Endothelial cell of hepatic sinusoid (primary cell): ENCODE results near the gene GBGT1.

ENCODE experiments used
- in situ Hi-C: cut with HindIII; loops from 2 replicates; pipeline ENCODE4 v1.10.0; 2017; ENCODE audit warnings: low sequenced_read_pairs

The GBGT1 gene

DNA sequence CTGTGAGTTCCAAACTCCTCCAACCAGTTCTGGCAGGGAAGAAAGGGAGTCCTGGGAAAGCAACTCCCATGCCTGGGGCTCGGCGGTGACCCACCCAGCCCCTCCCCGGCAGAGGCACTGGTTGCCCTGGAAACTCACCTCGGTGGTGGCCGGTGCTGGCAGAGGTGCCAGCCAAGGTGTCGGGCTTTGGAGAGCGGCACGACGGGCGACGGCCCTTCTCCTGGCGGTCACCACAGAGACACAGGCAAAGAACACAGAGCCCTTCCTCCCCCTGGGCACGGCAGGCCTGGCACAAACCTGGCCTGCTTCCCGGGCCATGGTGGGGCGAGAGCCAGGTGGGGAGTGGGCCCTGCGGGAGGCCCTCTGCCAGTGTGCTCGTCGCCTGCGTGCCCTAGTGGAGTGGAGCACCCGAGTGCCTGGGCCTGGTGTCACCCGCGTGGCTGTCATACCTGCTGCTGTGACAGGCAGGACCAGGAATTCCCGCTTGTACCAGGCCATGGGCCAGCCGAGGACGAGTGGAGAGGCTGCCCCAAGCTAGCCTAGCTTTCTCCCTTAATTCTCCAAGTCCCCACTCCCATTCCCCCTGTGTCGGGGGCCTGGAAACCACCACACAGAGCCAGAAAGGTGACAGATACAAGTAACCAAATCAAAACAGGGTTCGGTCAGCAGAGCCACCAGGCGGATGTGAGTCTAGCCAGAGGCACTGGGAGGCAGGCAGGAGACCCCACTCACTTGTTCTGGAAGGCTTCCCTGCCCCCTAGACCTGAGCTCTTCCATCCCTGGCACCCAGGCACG lies 34.5 kb downstream of the GBGT1 start:
- in situ Hi-C loops: no loop called here

DNA sequence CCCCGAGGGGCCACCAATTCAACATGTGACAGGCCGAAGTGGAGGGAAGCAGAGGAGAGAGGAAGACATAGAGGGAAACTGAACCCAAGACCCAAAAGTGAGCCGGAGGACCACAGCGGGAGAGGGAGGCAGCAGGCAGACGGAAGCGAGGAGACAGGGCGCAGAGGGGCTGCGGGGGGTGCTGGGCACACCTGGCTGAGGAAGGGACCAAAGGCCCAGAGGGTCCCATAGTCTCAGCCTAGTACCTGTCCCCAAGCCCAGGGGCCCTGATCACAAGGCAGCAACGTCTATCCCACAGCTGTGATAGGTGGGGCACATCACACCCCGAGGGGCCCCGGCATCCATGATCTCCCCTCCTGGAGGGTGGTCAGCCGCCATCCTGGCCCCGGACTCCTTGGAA lies 35.6 kb downstream of the GBGT1 start:
- in situ Hi-C loops: no loop called here

DNA sequence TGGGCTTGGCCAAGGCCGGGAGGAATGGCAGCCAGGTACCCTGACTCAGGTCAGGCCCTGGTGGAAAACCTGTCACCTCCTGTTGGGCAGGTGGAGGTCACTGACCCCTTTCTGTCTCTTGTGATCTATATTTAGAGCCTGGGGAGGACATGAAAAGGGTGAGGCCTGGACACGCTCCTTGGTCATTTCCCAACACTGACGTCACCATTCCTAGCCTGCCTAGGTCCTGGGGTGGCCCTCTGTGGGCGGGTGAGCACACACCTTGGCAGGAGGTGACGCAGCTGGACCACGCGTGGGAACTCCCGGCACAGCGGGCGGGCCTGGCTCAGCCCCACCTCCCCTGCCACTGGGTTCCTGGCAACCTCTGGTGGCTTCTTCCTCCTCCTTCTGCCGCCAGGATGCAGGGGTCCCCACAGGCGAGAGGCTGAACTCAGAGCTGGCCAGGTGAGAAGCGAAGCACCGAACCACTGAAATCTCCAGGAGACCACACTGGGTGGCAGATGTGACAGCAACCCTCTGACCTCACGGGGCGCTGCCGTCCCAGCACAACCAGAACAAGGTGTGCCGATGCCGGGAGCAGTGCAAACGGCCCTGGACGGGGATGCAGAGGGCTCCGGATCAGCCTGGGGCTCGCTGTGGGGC lies 36.3 kb downstream of the GBGT1 start:
- in situ Hi-C loops: no loop called here

DNA sequence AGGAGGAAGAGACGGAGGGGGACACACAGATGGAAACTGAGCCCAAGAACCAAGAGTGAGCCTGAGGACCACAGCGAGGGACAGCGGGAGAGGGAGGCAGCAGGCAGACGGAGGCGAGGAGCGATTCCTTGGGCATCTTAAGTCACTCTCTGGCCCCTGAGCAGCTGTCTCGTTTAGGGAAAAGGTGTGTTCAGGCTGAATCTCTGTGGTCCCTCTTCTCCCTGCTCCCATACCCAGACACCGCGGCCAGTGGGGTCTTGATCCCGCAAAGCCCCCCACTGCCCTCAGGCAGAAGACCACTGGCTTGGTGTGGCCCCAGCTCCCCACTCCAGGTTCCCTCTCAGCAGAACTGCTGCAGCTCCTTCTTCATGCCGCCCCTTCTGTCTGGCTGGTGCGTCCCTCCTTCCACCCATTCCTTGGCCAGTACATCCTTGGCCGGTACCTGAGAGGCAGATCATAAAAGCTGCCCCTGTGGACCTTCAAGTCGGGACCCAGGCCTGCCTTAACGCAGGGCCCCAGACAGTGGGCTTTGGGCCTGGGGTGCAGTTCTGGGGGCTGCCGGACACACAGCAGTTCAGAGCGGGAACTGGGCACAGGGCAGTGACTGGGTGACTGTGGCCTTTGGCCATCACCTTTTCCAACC lies 36.9 kb downstream of the GBGT1 start:
- in situ Hi-C loops: no loop called here

DNA sequence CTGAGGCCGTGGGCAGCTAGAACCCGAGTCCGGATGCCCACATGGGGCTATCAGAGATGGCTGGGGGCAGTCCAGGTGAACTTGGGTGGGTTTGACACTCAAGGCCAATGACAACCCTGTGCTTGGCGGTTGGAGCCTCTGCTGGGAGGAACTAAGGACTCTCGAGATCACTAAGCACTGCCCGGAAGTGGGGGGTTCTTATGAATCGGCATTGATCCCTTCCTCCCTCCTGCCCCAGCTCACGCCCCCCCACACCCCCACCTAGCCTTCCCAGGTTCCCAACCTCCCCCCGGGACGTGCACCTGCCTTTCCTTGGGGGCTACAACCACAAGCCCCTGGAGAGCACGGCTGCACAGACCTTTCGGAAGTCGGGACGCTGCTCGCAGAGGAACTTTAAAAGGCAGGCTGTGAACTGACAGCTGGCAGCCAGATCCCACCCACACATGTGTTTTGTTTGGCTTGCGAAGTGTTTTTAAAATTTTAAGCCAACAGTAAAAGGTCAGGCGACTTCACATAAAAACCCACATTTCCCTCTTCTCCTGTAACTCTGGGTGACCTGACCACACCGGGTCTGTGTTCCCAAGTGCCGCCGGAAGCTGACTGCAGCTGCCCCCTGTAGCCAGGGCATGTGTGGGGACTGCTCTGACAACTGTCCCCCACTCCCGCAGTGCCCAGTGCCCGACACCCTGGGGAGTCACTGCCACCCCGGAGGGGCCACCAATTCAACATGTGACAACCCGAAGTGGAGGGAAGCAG lies 37.6 kb downstream of the GBGT1 start:
- in situ Hi-C loops: no loop called here

DNA sequence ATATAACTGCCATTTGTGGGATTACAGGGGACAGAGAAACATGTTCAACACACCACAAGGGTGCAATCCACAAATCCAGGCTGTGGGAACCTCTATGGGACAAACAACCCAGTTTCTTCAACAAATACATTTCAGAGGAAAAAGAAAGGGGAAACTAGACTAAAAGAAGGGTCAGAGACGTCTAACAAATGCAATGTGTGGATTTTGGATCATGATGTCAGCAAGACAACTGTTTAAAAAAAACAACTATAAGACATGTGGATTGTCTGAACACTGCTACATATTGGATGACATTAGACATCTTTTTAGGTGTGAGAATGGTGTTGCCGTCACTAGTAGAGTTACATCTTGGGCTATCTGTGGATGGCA lies 38.8 kb downstream of the GBGT1 start:
- in situ Hi-C loops: no loop called here

DNA sequence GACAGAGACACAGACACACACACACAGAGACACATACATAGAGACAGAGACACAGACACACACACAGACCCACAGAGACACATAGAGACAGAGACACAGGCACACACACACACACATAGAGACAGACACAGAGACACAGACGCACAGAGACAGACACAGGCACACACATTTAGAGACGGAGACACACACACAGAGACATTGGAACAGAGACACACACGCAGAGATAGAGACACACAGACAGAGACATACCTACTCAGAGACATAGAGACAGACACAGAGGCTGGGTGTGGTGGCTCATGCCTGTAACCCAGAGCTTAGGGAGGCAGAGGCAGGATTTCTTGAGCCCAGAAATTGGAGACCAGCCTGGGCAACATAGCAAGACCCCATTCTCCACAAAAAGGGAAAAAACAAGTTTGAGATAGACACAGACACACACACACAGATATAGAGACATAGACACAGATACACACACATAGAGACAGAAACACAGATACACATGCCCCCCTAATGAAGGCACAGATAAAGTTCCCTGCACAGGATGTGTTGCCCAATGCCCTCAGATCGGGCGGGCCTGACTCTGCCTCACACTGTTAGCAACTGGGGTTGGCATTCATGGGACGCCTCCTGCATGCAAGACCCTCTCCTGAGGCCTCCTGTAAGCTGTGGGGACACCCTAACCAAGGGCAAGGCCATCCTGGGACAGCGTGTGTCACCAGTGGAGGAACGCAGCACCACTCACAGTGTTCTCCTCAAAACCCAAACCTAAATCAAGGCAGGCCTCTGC lies 39.4 kb downstream of the GBGT1 start:
- in situ Hi-C loops: no loop called here

DNA sequence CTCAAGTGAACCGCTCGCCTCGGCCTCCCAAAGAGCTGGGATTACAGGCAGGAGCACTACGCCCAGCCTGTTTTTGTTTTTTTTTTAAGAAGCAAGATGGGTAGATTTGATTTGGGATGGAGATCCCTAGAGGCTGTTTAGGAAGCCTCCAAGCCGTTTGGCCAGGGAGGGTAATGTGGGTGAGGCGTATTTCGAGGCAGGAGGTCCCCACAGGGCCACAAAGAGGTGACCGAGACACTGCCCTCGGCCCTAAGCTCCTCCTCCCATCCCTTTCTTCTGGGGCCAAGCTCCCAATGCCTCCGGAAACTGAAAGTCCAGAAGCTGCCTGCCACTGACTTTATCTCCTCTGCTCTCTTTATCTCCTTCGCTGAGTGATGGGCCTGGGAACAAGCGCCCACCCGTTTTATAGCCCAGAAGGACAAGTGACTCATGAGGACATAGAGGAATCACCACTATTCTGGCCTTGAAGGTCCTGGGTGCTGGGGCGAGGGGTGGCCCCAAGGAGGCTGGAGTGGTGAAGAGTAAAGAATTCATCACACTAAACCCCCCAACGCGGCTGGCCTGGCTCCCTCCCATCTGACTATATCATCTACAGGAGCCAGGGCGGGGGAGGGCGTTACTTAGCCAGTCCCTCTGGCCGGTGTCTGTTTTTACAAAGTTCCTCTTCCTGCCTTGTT lies 40.6 kb downstream of the GBGT1 start:
- in situ Hi-C loops: no loop called here

DNA sequence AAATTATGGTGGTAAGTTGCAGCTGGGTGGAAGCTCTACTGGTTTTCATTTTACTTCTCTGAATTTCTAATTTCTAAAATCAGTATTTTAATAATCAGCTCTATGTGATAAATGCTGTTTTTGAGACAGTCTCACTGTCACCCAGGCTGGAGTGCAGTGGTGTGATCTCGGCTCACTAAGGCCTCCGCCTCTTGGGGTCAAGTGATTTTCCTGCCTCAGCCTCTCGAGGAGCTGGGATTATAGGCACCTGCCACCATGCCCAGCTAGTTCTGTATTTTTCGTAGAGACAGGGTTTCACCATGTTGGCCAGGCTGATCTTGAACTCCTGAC lies 41.1 kb downstream of the GBGT1 start:
- in situ Hi-C loops: no loop called here

DNA sequence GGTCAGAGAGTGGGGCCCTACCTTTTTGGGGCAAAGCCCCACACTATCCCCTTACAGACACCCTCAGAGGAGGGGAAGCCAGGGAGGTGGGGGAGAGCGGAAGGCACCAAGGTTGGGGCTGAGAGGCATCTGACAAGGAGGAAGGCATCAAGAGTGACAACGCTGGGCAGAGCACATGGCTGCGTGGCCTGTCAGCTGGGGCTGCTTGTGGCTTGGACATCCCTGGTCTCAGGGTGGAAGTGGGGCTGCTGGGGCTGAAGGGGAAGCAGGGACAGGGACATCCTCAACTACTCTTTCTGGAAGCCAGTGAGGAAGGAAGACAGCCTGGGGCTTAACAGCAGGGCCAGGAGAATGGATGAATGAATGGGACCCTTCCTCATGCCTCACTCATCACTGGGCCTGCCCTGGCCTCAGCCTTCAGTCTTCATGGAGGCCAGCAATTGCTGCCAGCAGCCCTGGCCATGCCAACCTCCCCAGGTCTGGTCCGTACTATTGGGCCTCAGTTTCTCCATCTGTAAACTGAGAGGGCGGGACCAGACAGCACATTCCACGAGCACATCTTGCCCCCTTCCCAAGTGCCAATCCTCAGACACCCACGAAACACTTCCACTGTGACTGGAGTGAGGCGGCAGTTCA lies 41.7 kb downstream of the GBGT1 start:
- in situ Hi-C loops: no loop called here

DNA sequence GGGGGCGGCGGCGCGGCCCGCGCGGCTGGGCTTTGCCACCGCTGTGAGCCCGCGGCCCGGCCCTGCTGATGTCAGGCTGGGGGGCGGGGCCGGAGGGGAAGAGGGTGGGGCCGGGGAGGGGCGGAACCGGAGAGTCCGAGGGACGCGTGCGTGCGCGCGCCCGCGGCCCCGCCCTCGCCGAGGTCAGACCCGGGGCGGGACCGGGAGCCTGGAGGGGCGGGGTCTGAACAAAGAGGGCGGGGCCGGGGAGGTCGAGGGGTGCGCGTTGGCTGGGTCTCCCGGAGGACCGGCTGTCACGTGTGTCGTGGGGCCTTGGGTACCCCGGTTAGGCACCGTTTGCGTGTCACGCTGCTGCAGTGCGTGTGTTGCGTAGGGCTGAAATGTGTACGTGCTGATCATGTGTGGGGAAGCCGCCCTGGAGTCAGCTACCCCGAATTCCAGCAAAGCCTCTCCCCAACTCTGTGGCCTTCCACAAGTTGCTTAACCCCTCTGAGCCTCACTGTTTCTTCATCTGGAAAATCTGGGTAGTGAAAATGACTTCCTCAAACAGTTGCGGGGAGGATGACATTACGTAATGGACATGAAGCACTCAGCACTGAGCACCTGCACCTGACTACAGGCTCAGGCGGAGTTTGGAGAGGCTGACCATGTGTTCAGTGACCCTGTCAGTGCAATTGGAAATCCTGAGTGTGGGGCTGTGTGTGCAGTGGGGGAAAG lies 42.4 kb downstream of the GBGT1 start, which contains the start of gene RALGDS:
Gene RALGDS (minus strand): TSS at position 43 of the 717 bp plus-strand sequence. CDS start 86 bp downstream, outside the sequence.
- in situ Hi-C loops: no loop called here

DNA sequence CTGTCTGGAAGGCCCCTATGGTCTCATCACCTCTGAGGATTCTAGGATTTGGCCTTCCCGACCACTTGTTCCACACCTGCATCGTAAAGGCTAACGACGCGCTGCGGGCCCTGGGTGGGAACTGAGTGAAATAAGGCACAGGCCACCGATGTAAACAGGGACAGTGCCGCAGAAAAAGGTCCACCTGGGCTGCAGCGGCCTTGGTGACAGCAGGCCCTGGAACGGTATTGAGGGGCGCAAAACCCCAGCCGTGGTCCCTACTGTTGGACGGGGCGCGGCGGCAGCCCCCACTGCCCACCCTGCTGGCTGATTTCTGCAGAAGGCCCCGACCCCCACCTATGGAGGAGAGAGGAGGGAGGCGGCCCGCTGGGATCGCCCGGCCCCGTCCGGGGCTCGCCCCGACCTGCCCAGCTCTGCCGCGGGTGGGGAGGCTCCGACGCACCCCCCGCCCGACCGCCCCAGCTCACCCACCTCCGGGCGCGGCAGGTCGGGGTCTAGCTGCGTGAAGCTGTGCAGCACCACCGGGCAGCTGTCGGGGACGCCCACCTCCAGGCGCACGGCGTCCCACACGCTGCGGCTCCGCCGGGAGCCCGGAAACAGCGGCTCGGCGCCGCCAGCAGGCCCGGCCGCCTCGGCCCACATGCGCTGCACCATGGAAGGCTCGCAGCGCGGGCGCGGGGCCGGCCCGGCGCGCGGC lies 43.1 kb downstream of the GBGT1 start:
- in situ Hi-C loops: no loop called here

DNA sequence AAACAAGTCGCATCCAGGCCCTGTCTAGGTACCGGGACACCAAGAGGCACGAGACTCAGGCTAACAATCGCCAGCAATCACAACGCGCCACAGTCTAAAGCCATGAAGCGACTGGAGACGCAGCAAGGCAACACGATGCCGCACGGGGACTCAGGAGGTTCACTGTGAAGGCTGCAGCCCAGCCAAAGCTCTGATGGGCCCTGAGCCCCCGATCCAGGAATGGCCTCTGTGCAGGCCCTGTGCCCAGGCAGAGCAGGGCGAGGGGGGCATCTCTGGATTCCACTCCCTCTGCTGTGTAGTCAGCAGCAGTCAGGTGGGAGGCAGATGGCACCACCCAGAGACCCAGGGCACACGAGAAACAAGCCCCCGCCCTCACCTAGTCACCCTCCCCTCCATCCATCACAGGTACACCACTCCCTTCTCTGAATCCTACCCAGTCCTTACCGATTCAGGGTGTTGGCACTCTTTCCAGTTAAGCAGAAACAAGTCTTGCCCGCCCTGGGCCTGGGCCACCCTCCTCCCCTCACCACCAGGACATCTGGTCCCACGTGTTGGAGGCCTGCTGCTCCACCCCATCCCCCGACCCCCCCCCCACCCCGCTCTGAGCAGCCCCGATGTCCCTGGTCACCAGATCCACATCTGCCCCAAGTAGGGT lies 43.7 kb downstream of the GBGT1 start:
- in situ Hi-C loops: loop anchor here (5.0 kb wide), 2 partner anchors 43 to 83 kb away; no protein-coding TSS in a partner anchor

DNA sequence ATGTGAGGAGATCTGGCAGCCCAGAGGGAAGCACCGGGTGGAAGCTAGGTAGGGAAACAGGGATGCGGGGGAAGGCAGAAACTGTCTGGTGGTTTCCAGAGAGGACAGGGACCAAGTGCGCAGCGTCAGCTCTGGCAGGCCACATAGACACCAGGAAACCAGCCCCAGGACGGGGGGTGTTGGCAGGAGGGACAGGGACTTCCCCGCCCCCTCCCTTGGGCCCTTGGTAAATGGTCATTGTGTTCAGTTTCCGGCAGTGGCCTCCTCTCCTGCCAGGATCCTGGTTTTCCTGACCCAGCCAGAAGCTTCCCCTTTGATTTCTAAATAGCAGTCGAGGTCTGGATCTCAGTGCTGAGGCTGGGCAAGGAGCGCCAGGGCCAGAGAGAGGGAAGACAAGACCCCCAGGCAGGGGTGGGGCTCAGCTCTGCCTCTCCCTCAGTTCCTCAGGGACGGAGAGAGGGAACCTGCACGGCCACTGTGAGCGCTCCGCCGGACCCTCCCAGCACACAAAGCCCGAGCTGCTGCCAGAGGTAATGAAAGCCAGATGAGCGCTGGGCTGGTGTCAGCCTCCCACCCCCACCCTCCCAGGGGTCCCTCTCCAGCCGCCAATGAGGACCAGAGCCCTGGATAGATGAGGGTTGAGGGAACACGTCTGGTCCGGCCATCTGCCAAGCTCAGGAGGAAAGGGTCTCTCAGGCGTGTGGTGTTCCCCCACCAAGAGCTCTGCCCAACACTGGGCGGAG lies 44.4 kb downstream of the GBGT1 start:
- in situ Hi-C loops: loop anchor here (5.0 kb wide), 2 partner anchors 42 to 82 kb away; no protein-coding TSS in a partner anchor

DNA sequence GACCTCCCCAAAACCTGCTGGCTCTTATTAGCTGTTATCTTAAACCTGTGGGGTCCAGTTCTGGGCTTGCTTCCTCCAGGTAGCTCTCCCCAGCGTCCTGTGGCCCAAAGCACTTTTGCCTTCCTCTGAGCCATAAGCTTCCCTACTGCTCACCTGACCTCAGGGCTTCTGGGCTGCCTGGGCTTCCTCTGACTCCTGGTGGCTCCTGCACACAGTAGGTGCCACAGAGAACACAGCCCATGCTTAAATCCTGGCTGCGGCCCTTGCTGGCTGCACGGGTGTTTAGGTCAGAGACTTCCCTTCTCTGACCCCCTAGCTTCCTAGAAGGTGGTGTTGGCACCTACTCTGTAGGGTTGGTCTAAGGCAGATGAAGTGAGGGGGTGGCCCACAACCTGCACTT lies 45.1 kb downstream of the GBGT1 start:
- in situ Hi-C loops: loop anchor here (5.0 kb wide), 2 partner anchors 41 to 81 kb away; no protein-coding TSS in a partner anchor

DNA sequence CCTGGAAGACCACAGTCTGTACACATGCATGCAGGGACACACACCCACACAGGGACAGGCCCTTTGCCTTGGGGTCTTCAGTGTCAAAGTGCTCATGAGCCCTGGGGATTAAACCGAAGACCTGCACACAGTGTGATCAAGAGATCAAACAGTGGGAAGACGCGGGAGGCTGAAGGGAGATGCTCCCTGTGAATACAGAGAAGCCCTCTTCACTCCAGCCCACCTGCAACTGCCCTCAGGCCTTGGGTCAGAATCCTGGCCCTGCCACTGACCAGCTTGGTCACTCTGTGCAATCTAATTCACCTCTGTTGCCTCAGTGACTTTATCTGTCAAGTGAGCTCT lies 45.6 kb downstream of the GBGT1 start:
- in situ Hi-C loops: loop anchor here (5.0 kb wide), 2 partner anchors 41 to 81 kb away; no protein-coding TSS in a partner anchor
